Neural progenitor cell (in vitro differentiated cells): ENCODE measurements around the gene ZP1. TPM values are rescaled to one million over a fixed set of nuclear protein-coding genes. Genes with fewer than 3 reads are reported as not detected.

Experiments used
- DNase-seq: peaks from one replicate; pipeline ENCODE4 v3.0.0-alpha.2; 2016; ENCODE audit warnings: low spot score
- H2AFZ ChIP-seq: fragments of 200-600 bp; sonication (generic); replicated peaks from 2 replicates; pipeline ENCODE4 v1.6.1; 2016; ENCODE audit warnings: antibody characterized with exemption
- H3F3A ChIP-seq: fragments of 200-600 bp; sonication (generic); 2 replicates; pipeline ENCODE4 v1.6.1; 2016; ENCODE audit warnings: antibody characterized with exemption, low read depth
- H3K27ac ChIP-seq: fragments of 200-600 bp; sonication (generic); 2 replicates; pipeline ENCODE4 v1.5.1; 2016; ENCODE audit warnings: mild to moderate bottlenecking
- H3K27me3 ChIP-seq: fragments of 200-600 bp; sonication (generic); 2 replicates; pipeline ENCODE4 v1.6.1; 2016; ENCODE audit warnings: mild to moderate bottlenecking, moderate library complexity
- H3K36me3 ChIP-seq: fragments of 200-600 bp; sonication (generic); 2 replicates; pipeline ENCODE4 v1.5.1; 2016
- H3K4me1 ChIP-seq: fragments of 200-600 bp; sonication (generic); 2 replicates; pipeline ENCODE4 v1.6.1; 2016; ENCODE audit warnings: mixed run types
- H3K4me2 ChIP-seq: fragments of 200-600 bp; sonication (generic); 2 replicates; pipeline ENCODE4 v1.6.1; 2016
- H3K4me3 ChIP-seq: fragments of 200-600 bp; sonication (generic); 2 replicates; pipeline ENCODE4 v1.5.1; 2016
- H3K79me2 ChIP-seq: fragments of 200-600 bp; sonication (generic); 2 replicates; pipeline ENCODE4 v1.6.1; 2016; ENCODE audit warnings: low read depth
- H3K9ac ChIP-seq: fragments of 200-600 bp; sonication (generic); 2 replicates; pipeline ENCODE4 v1.6.1; 2016
- H3K9me3 ChIP-seq: fragments of 200-600 bp; sonication (generic); 2 replicates; pipeline ENCODE4 v1.5.1; 2016; ENCODE audit warnings: low read depth
- H4K20me1 ChIP-seq: fragments of 200-600 bp; sonication (generic); 2 replicates; pipeline ENCODE4 v1.6.1; 2016; ENCODE audit warnings: low read depth
- H3K27ac Mint-ChIP-seq: 3 replicates; pipeline ENCODE4 v1.8.0; 2021; ENCODE audit warnings: mixed read lengths
- H3K27me3 Mint-ChIP-seq: 2 replicates; pipeline ENCODE4 v1.8.0; 2022; ENCODE audit warnings: low read depth, mild to moderate bottlenecking, inconsistent platforms, moderate library complexity, mixed read lengths; ENCODE audit not compliant: insufficient read depth
- H3K36me3 Mint-ChIP-seq: 3 replicates; pipeline ENCODE4 v1.8.0; 2021; ENCODE audit warnings: mixed read lengths
- H3K4me1 Mint-ChIP-seq: 3 replicates; pipeline ENCODE4 v1.8.0; 2021; ENCODE audit warnings: mixed read lengths
- H3K4me3 Mint-ChIP-seq: 3 replicates; pipeline ENCODE4 v1.8.0; 2021; ENCODE audit warnings: mild to moderate bottlenecking, moderate library complexity, mixed read lengths
- H3K9me3 Mint-ChIP-seq: 3 replicates; pipeline ENCODE4 v1.8.0; 2020; ENCODE audit warnings: mixed read lengths
- CTCF ChIP-seq: fragments of 200-600 bp; sonication (generic); IDR thresholded peaks from 2 replicates; pipeline ENCODE4 v1.5.1; 2017; ENCODE audit warnings: antibody characterized with exemption, mild to moderate bottlenecking
- EZH2 ChIP-seq: fragments of 200-600 bp; sonication (generic); IDR thresholded peaks from 2 replicates; pipeline ENCODE4 v1.6.1; 2017; ENCODE audit warnings: antibody characterized with exemption, mild to moderate bottlenecking, moderate library complexity
- EZH2phosphoT487 ChIP-seq: fragments of 200-600 bp; sonication (generic); IDR thresholded peaks from 2 replicates; pipeline ENCODE4 v1.6.1; 2017; ENCODE audit warnings: antibody characterized with exemption
- total RNA-seq: library from RNA; depleted of rRNA; stranded (reverse); fragments of >200 nt; gene quantifications from 2 replicates; pipeline ENCODE4 v1.2.3, GENCODE V29; 2015; ENCODE audit warnings: low replicate concordance

Gene ZP1
- total RNA-seq, 1 donor from 2014 or later = not detected

GRCh38 chr11:60862171-60862570 lies 5.2 kb upstream of the ZP1 start:
- no peak for DNase-seq
- no peak overlapping the region for H3K27ac ChIP-seq
- H3K79me2 ChIP-seq = no peaks in the 10 kb centered on the region
- no peaks in the 10 kb centered on the region for H3K27me3 ChIP-seq
- Mint-ChIP-seq H3K27ac (no peak overlapping the region), H3K4me3 (no peak overlapping the region), H3K9me3 (no peaks in the 10 kb centered on the region), H3K27me3 (peaks cover 2% of the 10 kb centered on the region), H3K4me1 (no peaks in the 10 kb centered on the region), H3K36me3 (no peaks in the 10 kb centered on the region)
- no peaks in the 10 kb centered on the region for H4K20me1 ChIP-seq
- no peak overlapping the region for H3K4me3 ChIP-seq
- H3K4me1 ChIP-seq = no peaks in the 10 kb centered on the region
- H3K9me3 ChIP-seq = no peaks in the 10 kb centered on the region
- no peak overlapping the region for H3K9ac ChIP-seq
- no peak overlapping the region for H2AFZ ChIP-seq
- no peak overlapping the region for H3K4me2 ChIP-seq
- no peaks in the 10 kb centered on the region for H3F3A ChIP-seq
- TF ChIP-seq CTCF = no peak
- H3K36me3 ChIP-seq = no peaks in the 10 kb centered on the region

GRCh38 chr11:60863550-60864521 lies 3.5 kb upstream of the ZP1 start:
- Mint-ChIP-seq H3K36me3 (no peaks in the 10 kb centered on the region), H3K9me3 (no peaks in the 10 kb centered on the region), H3K4me3 (no peak overlapping the region), H3K27ac (no peak overlapping the region), H3K27me3 (peaks cover 2% of the 10 kb centered on the region), H3K4me1 (no peaks in the 10 kb centered on the region)
- Histone ChIP-seq H3K27ac (no peak overlapping the region), H3K4me1 (no peaks in the 10 kb centered on the region), H2AFZ (no peak overlapping the region), H3K4me3 (no peak overlapping the region), H3K27me3 (no peaks in the 10 kb centered on the region), H3K9me3 (no peaks in the 10 kb centered on the region), H3K79me2 (no peaks in the 10 kb centered on the region), H3F3A (no peaks in the 10 kb centered on the region), H3K9ac (no peak overlapping the region), H3K36me3 (no peaks in the 10 kb centered on the region), H4K20me1 (no peaks in the 10 kb centered on the region), H3K4me2 (no peak overlapping the region)
- no peak for TF ChIP-seq EZH2phosphoT487
- TF ChIP-seq EZH2 = no peak
- no peak for TF ChIP-seq CTCF
- DNase-seq = no peak

GRCh38 chr11:60864856-60865513 lies 2.4 kb upstream of the ZP1 start:
- Histone ChIP-seq H3K27ac (no peak overlapping the region), H3K9ac (no peak overlapping the region), H3K9me3 (no peaks in the 10 kb centered on the region), H3K4me3 (no peak overlapping the region), H3K27me3 (no peaks in the 10 kb centered on the region), H3F3A (no peaks in the 10 kb centered on the region), H4K20me1 (no peaks in the 10 kb centered on the region), H3K4me1 (no peaks in the 10 kb centered on the region), H2AFZ (no peak overlapping the region), H3K4me2 (no peak overlapping the region), H3K79me2 (no peaks in the 10 kb centered on the region), H3K36me3 (no peaks in the 10 kb centered on the region)
- H3K27me3 Mint-ChIP-seq = no peaks in the 10 kb centered on the region
- no peak overlapping the region for H3K4me3 Mint-ChIP-seq
- no peak for DNase-seq
- H3K4me1 Mint-ChIP-seq = no peaks in the 10 kb centered on the region
- TF ChIP-seq EZH2phosphoT487 = no peak
- TF ChIP-seq EZH2 = no peak
- TF ChIP-seq CTCF = no peak
- H3K27ac Mint-ChIP-seq = no peak overlapping the region
- H3K36me3 Mint-ChIP-seq = no peaks in the 10 kb centered on the region
- no peaks in the 10 kb centered on the region for H3K9me3 Mint-ChIP-seq
